HG02759 (cell line): ENCODE measurements around the gene ELANE.
A peak's percentile ranks its signal among the peaks of the same experiment; 100 is the strongest.
"Not testable (repeated sequence)": the region's sequence is repeated elsewhere in the genome, so short reads cannot be mapped to it uniquely, and the experiment has no call there.

Experiments used
- ATAC-seq: cut with Tn5 transposase; IDR thresholded peaks from one replicate; pipeline ENCODE4 v1.9.1; 2021; ENCODE audit warnings: mild to moderate bottlenecking, moderate library complexity; ENCODE audit not compliant: unreplicated experiment

ELANE gene

DNA sequence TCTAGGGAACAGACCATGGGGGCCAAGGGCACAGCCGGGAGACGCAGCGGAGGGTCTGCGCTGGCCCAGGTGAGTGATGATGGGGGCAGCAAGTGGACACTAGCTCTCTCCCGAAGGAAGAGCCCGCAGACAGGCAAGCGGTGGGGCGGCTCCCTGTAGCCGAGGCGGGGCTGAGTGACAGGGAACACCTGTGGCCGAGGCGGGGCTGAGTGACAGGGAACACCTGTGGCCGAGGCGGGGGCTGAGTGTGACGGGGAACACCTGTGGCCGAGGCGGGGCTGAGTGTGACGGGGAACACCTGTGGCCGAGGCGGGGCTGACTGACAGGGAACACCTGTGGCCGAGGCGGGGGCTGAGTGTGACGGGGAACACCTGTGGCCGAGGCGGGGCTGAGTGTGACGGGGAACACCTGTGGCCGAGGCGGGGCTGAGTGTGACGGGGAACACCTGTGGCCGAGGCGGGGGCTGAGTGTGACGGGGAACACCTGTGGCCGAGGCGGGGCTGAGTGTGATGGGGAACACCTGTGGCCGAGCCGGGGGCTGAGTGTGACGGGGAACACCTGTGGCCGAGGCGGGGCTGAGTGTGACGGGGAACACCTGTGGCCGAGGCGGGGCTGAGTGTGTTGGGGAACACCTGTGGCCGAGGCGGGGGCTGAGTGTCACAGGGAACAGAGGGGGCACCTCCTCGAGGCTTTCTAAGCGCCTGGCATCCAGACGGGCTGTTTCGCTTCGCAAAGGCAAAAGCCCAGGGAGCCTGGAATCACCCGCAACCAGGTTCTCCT, 39.5 kb downstream of the ELANE start:
- not testable (repeated sequence) for ATAC-seq

DNA sequence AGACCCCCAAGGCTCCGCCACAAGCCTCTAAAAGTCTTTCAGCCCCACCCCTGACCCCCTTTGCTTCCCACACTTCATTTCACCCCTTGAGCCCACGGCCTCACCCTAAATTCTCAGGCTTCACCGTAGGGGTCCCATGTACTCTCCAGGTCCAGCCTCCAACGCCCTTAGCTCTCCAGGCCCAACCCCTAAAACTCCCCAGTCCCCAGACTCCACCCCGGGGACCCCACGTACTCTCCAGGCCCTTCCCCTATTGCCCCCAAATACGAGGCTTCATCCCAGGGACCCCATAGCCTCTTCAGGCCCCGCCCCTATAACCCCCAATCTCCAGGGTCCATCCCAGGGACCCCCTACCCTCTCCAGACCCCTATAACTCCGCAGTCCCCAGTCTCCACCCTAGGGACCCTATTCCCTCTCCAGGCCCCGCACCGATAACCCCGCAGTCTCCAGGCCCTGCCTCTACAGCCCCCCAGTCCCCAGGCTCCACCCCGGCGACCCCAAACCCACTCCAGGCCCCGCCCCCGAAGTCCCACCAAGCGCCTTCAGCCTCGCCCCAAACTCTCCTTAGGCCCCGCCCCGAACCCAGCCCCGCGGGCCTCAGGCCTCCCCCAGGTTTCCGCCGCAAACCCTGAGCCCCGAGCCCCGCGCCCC, 40.3 kb downstream of the ELANE start:
- no peak for ATAC-seq

DNA sequence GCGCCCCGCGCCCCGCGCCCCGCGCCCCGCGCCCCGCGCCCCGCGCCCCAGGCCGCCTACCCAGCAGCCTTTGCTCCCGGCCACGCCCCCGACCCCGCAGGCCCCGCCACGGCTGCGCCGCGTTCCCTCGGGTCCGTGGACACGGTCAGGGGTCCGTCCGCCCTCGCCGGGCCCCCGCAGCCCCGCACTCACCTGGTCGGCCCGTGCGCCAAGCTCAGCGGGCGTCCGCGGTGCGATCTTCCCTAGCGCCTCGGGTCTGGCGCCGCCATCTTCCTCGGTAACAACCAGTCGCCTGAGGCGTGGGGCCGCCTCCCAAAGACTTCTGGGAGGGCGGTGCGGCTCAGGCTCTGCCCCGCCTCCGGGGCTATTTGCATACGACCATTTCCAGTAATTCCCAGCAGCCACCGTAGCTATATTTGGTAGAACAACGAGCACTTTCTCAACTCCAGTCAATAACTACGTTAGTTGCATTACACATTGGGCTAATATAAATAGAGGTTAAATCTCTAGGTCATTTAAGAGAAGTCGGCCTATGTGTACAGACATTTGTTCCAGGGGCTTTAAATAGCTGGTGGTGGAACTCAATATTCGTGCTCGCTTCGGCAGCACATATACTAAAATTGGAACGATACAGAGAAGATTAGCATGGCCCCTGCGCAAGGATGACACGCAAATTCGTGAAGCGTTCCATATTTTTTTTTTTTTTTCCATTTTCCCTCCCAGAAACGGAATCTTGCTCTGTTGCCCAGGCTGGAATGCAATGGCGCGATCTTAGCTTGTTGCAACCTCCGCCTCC, 41.0 kb downstream of the ELANE start, which contains the start of the genes MED16 and RNU6-9:
Gene MED16, minus strand, starts transcription at position 294 of the 796 bp plus-strand sequence. CDS start 2,056 bp downstream, outside the sequence.
Gene RNU6-9, plus strand, starts transcription at position 591 of the 796 bp plus-strand sequence.
- ATAC-seq: peak; percentile 85

DNA sequence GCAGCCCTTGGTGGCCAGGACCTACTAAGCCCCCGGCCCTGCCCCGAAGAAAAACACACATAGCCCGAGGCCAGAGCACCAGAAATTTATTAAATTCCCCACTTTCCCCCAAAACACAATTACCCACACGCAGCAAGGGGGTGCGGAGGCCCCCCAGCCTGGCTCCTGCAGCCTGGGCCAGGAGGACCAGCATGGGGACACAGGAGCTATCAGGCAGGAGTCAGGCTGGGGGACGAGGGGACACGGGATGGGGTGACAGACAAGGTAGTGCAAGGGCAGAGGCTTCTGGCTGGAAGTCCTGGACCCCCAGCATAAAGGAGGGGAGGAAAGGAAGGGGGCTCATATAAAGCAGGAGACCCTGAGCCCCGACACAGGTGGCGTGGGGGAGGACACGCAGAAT, 44.3 kb downstream of the ELANE start:
- ATAC-seq: no peak

DNA sequence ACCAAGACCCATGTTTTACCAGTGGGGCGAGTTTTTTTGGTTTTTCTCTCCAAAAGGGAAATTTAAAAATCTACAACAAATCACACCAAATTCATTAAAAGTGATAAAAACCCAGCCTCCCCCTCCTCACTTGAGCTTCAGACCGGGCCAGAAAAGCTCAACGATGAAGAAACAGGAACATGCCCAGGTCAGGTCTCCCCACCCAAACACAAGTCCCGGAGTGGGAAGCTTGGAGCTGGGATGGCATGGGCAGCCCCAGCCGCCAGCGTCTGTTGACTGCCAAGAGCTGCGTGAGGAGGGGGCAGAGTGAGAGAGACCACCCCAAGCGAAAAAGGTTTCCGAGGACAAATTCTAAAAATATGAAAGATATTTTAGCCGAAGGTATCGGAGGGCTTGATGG, 44.9 kb downstream of the ELANE start:
- no peak for ATAC-seq

DNA sequence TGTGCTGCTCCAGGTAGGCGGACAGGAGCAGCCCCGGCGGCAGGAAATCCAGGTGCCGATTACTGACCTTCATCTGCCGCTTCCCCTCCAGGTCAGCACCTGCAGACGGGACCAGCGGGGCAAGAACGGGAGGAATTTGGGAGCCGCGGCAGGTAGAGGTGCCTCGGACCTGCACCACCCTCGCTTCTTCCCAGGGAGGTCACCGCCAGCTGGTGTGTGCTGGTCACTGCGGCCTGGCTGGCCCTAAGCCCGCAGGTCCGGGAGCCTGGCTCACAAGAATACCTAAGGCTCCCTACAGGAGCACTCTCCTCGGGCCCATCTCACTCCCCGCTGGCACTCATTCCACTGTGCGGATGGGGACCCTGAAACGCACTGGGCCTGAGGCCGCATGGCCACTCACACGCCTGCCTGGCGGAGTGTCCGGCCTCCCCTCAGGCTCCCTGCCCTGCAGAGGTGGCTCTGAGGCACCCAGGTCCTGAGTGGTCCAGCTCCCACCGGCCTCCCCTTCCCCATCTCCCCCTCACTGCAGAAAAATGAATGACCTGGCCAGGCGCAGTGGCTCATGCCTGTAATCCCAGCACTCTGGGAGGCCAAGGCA, 45.4 kb downstream of the ELANE start:
- ATAC-seq: no peak

DNA sequence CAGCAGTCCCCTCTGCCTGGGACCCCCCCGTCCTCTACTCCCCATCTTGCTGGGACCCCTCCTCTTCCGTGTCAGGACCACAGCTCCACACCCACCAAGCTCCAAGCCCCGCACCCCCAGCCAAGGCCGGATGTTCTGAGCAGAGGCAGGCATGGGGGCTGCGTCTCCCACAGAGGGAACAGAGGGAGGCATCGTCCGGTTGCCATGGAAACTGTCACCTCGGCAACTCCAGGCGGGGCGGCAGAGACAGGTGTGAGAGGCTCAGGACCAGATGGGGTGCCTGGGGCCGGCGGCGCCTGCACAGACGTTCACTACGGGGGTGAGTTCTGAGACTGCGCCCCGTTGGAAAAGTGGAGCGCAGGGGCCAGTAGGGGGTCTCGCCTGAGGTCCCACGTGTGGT, 46.6 kb downstream of the ELANE start:
- ATAC-seq: no peak

DNA sequence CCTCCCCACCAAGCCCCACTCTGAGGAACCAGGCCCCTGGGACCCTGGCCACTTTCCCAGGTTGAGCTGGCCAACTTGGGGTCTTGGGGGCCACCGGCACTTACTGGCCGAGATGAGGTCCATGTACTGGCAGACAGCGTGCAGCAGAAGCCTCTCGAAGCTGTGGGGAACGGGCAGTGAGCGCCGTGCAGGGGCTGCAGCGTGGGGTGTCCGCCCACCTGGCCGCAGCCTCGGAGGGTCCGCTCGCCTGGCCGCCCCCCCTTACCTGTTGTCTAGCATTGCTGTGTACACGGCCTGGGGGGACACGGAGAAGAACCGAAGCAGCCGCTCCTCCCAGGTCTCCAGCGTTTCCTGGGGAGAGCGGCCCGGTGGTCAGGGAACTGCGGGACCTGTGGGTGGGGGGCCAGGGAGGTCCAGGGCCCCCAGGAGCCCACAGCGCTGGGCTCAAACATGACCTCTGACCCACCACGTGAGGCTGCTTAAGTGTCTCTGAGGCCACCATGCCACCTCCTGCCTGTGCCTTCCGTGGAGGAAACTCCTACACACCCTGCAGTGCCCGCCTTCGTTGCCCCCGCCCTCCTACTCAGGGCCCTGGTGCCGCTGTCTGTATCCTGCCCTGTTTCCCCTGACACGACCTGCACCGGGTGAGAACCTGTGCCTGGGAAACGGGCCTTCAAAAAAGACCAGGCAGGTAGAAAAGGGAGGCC, 47.4 kb downstream of the ELANE start:
- no peak for ATAC-seq

DNA sequence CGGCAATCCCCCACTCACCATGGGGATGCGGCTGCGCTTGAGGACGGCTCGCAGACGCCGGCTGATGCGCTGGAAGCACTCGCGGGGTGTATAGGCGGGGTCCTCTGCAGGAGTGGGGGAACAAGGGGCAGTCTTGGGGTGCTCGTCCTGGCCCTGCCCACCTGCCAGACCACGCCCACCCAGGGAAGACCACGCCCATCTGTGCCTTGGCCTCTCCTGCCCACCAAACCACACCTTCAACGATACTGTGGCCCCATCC, 47.9 kb downstream of the ELANE start:
- ATAC-seq: no peak

DNA sequence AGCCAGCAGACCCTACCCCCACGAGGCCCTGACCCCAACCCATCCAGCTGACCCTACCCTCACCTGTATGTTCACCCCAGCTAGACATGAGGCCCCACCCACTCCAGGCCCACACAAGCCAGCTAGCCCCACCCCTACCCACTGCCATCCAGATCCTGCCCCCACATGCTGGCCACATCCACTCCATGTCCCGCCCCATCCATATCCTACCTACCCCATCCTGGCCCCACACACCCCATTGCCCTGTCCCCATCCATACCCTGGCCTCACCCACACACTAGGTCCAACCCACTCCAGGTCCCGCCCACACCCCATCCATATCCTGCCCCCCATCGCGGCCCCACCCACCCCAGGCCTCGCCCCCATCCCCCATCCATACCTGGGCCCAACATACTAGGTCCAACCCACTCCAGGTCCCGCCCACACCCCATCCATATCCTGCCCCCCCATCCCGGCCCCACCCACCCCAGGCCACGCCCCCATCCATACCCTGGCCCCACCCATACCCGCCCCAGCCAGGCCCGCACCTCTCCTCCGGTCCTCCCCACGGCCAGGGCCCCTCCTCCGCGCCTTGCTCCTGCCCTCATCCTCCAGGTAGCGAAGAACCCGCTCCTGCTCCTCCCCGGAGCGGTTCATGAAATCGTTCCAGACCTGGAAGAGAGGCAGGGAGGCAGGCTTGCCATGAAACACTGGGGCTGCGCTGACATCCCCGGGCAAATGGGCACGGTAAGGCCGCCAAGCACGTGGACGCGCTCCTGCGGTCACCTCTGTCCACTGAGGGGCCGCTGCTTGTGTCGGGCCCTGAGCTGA, 48.4 kb downstream of the ELANE start:
- no peak for ATAC-seq

DNA sequence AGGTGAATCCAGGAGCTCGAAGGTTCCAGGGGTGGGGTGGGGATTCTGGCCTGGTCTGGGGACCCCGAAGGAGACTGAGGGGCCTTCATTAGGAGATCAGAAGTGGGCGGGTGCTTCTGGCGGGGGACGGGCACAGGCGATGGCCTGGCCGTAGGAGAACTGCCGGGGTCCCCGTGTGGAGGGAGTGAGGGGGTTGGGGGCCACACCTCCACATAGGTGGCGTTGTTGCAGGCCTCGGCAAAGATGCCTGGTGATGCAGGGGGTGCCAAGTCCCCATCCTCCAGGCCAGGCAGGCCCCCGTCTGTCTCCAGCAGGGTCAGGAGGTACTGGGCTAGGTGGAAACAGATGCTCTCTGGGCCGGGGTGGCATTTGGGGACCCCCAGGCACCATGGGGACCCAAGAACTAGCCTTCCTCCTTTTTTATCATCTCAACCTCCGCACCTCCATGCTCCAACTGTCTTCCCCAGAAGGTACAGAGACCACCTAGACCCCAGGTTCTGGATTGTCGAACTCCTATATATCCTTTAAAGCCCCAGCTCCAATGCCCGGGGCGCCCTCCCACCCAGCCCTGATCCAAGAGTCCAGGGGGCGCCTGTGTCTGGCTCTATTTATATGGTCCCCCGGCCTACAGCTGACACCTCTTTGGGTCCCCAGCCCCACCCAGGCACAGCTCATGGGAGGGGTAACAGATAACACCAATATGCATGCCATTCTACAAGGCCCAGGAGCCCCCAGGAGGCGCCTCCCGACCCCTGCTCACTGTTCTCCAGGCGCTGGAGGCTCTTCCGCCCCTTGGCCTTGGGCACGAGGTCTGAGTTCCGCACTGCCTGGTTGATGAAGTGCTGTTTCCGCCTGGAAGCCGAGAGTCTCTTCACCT, 49.4 kb downstream of the ELANE start:
- no peak for ATAC-seq

DNA sequence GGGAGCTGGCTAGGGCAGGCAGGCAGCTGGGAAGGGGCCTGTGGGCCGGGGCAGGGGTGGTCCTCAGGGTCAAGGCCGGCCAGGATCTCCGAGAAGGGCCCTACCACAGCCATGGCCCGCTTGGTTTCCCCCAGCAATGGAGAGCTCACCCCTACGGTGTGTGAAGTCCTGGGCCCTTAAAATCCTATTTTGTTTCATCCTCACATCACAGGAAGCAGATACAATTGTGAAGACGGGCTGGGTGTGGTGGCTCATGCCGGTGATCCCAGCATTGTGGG, 49.9 kb downstream of the ELANE start:
- no peak for ATAC-seq

DNA sequence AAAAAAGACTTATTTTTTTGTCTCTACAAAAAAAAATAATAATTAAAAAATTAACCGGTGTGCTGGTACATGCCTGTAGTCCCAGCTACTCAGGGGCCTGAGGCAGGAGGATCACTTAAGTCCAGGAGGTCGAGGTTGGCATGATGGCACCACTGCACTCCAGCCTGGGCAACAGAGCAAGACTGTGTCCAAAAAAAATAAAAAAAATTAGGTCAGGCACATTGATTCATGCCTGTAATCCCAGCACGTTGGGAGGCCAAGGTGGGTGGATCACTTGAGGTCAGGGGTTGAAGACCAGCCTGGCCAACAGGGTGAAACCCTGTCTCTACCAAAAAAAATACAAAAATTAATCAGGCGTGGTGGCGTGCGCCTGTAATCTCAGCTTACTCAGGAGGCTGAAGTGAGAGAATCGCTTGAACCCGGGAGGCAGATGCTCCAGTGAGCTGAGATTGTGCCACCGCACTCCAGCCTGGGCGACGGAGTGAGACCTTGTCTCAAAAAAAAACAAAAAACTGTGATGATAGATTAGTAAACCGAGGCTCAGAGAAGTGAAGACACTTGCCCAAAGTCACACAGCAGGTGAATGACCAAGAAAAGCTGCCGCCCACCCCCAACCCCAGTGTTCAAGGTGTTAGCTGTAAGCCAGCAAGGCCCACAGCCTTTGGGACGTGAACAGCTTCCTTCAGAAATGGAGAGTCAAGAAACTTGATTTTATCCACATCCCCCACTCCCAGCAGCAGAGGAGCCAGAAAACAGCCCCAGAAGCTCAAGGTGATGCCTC, 50.5 kb downstream of the ELANE start:
- no peak for ATAC-seq

DNA sequence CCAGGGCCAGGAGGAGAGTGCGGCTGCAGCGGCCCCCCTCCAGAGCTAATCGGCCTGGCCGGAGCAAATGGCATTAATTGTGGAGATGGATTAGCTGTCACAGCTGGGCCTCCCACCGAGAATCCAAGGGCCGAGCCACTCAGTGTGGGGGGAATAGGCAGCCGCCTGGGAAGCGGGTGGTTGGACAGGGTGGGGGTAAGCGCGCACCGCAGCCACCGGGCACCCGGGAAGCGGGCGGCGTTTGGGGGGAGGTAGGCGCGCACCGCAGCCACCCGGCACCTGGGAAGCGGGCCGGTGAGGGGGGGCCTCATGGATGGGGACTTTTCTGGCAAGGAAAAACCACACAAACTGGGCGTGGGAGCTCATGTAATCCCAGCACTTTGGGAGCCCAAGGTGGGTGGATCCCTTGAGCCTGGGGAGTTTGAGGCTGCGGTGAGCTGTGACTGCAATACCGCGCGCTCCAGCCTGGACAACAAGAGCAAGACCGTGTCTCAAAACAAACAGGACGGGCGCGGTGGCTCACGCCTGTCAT, 51.2 kb downstream of the ELANE start:
- ATAC-seq: no peak

DNA sequence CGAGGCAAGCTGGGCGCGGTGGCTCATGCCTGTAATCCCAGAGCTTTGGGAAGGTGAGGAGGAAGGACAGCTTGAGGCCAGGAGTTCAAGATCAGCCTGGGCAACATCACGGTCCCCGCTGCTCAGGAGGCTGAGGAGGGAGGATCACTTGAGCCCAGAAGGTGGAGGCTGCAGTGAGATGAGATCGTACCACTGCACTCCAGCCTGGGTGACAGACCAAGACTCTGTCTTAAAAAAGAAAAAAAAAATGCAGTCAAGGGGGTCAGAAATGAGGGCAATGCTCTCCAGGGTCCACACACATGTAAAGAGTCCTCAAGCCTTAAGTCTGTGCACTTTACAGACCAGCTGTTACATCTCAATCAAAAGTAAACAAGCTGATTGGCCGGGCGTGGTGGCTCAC, 52.4 kb downstream of the ELANE start:
- ATAC-seq: no peak
